OCI-LY7 (cell line): ENCODE measurements around the gene SMIM10L2A.

ENCODE experiments used
- EZH2phosphoT487 ChIP-seq: fragments of 200-600 bp; sonication (generic); IDR thresholded peaks from 2 replicates; pipeline ENCODE4 v1.6.1; 2018; ENCODE audit warnings: low read depth, borderline replicate concordance, mild to moderate bottlenecking, mixed run types, antibody characterized with exemption, low read length, moderate library complexity, mixed read lengths
- TF ChIP-seq, protein P1 (sequence below): fragments of 200-600 bp; sonication (generic); conservative IDR thresholded peaks from 2 replicates; pipeline ENCODE4 v1.5.1; 2014; ENCODE audit warnings: mild to moderate bottlenecking, antibody characterized with exemption, low read length, moderate library complexity, mixed read lengths

DNA sequence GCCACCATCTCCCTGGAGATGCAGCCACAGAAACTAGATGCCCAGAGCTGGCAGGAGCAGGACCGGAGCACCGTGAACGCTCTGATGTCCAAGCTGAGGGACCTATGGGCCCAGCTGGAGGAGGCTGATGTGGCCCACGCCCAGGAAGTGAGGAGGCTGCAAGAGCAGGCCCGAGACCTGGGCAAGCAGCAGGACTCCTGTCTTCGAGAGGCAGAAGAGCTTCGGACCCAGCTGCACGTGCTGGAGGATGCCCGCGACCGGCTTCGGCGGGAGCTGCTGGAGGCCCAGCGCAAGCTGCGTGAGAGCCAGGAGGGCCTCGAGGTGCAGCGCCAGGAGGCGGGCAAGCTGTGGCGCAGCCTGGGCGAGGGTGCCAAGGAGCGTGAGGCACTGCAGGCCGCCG is 14.2 kb downstream of the SMIM10L2A start:
- TF ChIP-seq, protein P1, sequence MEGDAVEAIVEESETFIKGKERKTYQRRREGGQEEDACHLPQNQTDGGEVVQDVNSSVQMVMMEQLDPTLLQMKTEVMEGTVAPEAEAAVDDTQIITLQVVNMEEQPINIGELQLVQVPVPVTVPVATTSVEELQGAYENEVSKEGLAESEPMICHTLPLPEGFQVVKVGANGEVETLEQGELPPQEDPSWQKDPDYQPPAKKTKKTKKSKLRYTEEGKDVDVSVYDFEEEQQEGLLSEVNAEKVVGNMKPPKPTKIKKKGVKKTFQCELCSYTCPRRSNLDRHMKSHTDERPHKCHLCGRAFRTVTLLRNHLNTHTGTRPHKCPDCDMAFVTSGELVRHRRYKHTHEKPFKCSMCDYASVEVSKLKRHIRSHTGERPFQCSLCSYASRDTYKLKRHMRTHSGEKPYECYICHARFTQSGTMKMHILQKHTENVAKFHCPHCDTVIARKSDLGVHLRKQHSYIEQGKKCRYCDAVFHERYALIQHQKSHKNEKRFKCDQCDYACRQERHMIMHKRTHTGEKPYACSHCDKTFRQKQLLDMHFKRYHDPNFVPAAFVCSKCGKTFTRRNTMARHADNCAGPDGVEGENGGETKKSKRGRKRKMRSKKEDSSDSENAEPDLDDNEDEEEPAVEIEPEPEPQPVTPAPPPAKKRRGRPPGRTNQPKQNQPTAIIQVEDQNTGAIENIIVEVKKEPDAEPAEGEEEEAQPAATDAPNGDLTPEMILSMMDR = no peak
- TF ChIP-seq EZH2phosphoT487 = no peak
